BLaER1 (cell line): ENCODE data around the gene PRRT1.
"Not testable (repeated sequence)": the region's sequence is repeated elsewhere in the genome, so short reads cannot be mapped to it uniquely, and the experiment has no call there.

Source experiments
- H3K27ac ChIP-seq: shearing (Covaris generic); formaldehyde crosslinking; 2 replicates; pipeline ENCODE4 v1.8.1; 2022
- H3K27me3 ChIP-seq: shearing (Covaris generic); formaldehyde crosslinking; 2 replicates; pipeline ENCODE4 v1.8.1; 2022
- H3K36me3 ChIP-seq: shearing (Covaris generic); formaldehyde crosslinking; 2 replicates; pipeline ENCODE4 v1.8.1; 2022
- H3K4me1 ChIP-seq: shearing (Covaris generic); formaldehyde crosslinking; 2 replicates; pipeline ENCODE4 v1.8.1; 2022
- H3K4me2 ChIP-seq: shearing (Covaris generic); formaldehyde crosslinking; 2 replicates; pipeline ENCODE4 v1.8.1; 2022
- H3K4me3 ChIP-seq: shearing (Covaris generic); formaldehyde crosslinking; 2 replicates; pipeline ENCODE4 v1.8.1; 2022
- H3K9ac ChIP-seq: shearing (Covaris generic); formaldehyde crosslinking; 2 replicates; pipeline ENCODE4 v1.8.1; 2022
- H3K9me3 ChIP-seq: shearing (Covaris generic); formaldehyde crosslinking; 2 replicates; pipeline ENCODE4 v1.8.1; 2022
- H4K20me1 ChIP-seq: shearing (Covaris generic); formaldehyde crosslinking; 2 replicates; pipeline ENCODE4 v1.8.1; 2022
- Cebpa-rat ChIP-seq: shearing (Covaris generic); IDR thresholded peaks from 2 replicates; pipeline ENCODE4 v1.8.1; 2022

Gene PRRT1

GRCh38 chr6:32188381-32189068 lies 36.8 kb upstream of the PRRT1 start:
- peak overlapping the region; percentile 80 for H3K4me3 ChIP-seq
- H3K27ac ChIP-seq = peak overlapping the region; percentile 94
- no peaks in the 10 kb centered on the region; the same call in 1 of the 2 replicates for H4K20me1 ChIP-seq
- H3K36me3 ChIP-seq = peaks cover 35% of the 10 kb centered on the region
- H3K4me1 ChIP-seq = peaks cover 59% of the 10 kb centered on the region
- peak overlapping the region; percentile 95 for H3K9ac ChIP-seq
- peak overlapping the region; percentile 98 for H3K4me2 ChIP-seq
- no peaks in the 10 kb centered on the region for H3K9me3 ChIP-seq
- H3K27me3 ChIP-seq = no peaks in the 10 kb centered on the region
- no peak for TF ChIP-seq Cebpa-rat

DNA sequence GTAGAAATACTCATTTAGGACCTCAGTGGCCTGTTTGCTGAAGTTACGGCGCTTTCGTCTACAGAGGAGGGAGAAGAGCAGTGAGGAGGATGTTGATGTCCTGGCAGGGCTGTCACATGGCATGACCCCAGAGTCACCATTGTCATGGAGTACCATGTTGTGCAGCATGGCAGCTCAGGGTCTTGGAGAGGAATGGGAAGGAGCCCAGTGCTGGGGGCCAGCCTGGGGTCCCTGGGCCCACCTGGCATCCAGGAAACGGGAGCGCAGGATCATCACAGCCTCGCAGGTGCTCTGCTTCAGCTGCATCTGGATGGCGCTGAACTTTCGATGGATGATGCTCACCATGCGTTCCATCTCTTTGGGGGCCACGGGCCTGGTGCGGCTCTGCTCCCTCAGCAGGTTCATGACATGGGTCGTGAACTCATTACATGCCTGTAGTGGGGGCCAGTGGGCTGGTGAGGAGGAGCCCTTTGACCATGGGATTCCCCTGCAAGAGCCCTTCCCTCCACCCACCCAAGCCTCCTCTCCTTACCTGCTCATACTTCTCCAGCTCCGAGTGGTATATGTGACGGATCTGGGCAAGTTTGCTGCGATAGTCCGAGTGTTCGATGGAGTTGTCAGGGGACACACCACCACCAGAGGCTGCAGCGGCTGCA lies 36.1 kb upstream of the PRRT1 start:
- H3K4me2 ChIP-seq = peak overlapping the region; percentile 98
- peak overlapping the region; percentile 80; the same call in 1 of the 2 replicates for H3K4me3 ChIP-seq
- H3K9me3 ChIP-seq, H3K27me3 ChIP-seq, H4K20me1 ChIP-seq: not testable (repeated sequence)
- peak overlapping the region; percentile 94; the same call in 1 of the 2 replicates for H3K27ac ChIP-seq
- H3K36me3 ChIP-seq = peaks cover 42% of the 10 kb centered on the region
- H3K4me1 ChIP-seq = peaks cover 52% of the 10 kb centered on the region
- peak overlapping the region; percentile 95 for H3K9ac ChIP-seq

- no peak for TF ChIP-seq Cebpa-rat
- Histone ChIP-seq H3K9ac (peak overlapping the region; percentile 46), H3K4me1 (peaks cover 48% of the 10 kb centered on the region), H3K4me3 (no peak overlapping the region), H3K36me3 (peaks cover 49% of the 10 kb centered on the region), H3K27ac (peak overlapping the region; percentile 32), H3K4me2 (peak overlapping the region; percentile 98), H4K20me1 (no peaks in the 10 kb centered on the region; the same call in 1 of the 2 replicates), H3K27me3 (no peaks in the 10 kb centered on the region), H3K9me3 (no peaks in the 10 kb centered on the region)
Observed at GRCh38 chr6:32187009-32187709, 35.4 kb upstream of the PRRT1 start.

DNA sequence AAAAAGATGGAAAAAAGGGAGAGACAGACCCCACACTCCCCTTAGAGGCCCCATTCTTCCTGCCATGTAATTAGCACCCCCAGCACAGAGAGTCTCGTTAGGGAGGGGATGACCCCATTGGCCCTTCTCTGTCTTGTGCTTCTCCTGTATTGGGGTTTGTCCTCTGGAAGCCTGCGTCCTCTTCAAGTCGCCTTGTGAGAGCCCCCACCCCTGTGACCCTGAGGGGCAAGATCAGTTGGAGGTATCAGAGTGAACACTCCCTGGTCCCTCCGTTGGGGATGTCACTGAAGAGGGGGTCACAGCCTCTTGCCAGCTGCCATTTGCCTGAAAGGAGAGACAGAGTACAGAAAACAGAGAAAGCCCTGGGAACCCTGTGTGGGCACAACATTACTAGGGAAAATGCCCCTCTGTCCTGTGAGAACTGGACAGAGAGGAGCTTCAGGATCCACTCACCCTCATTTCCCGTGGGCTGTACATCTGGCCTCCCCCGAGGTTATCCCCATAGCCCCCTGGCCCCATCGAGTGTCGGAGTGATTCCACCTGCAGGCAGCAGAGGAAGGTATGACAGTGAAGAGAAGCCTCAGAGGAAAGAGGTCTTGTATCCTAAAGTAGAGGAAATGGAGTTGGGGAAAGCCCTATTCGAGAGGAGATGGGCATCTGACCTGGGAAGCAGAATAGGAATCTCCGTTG lies 34.6 kb upstream of the PRRT1 start:
- peaks cover 57% of the 10 kb centered on the region for H3K36me3 ChIP-seq
- not testable (repeated sequence) for H3K9me3 ChIP-seq, H4K20me1 ChIP-seq, H3K4me3 ChIP-seq, H3K27me3 ChIP-seq
- peak overlapping the region; percentile 32 for H3K27ac ChIP-seq
- H3K4me2 ChIP-seq = peak overlapping the region; percentile 98
- H3K4me1 ChIP-seq = peaks cover 39% of the 10 kb centered on the region
- peak overlapping the region; percentile 46 for H3K9ac ChIP-seq

GRCh38 chr6:32185681-32186131 lies 34.0 kb upstream of the PRRT1 start:
- not testable (repeated sequence) for H3K4me3 ChIP-seq, H4K20me1 ChIP-seq, H3K9me3 ChIP-seq, H3K4me2 ChIP-seq, H3K27me3 ChIP-seq, H3K9ac ChIP-seq, H3K27ac ChIP-seq
- Histone ChIP-seq H3K36me3 (peaks cover 63% of the 10 kb centered on the region), H3K4me1 (peaks cover 35% of the 10 kb centered on the region)

GRCh38 chr6:32184084-32184640 lies 32.4 kb upstream of the PRRT1 start, which contains the start of gene AGER:
Gene AGER (minus strand): TSS chr6:32184253. CDS start chr6:32184222, 31 bp downstream.
- H3K9me3 ChIP-seq = no peaks in the 10 kb centered on the region
- H3K4me2 ChIP-seq = no peak within 1 kb of the TSS
- H3K27me3 ChIP-seq = no peaks in the 10 kb centered on the region
- peaks cover 48% of the 10 kb centered on the region for H3K4me1 ChIP-seq
- peak within 1 kb of the TSS; percentile 37; the same call in 1 of the 2 replicates for H3K27ac ChIP-seq
- no peak for TF ChIP-seq Cebpa-rat
- no peak within 1 kb of the TSS for H3K4me3 ChIP-seq
- H3K36me3 ChIP-seq = peaks cover 78% of the 10 kb centered on the region
- H3K9ac ChIP-seq = peak within 1 kb of the TSS; percentile 41; the same call in 1 of the 2 replicates
- H4K20me1 ChIP-seq = no peaks in the 10 kb centered on the region; the same call in 1 of the 2 replicates

DNA sequence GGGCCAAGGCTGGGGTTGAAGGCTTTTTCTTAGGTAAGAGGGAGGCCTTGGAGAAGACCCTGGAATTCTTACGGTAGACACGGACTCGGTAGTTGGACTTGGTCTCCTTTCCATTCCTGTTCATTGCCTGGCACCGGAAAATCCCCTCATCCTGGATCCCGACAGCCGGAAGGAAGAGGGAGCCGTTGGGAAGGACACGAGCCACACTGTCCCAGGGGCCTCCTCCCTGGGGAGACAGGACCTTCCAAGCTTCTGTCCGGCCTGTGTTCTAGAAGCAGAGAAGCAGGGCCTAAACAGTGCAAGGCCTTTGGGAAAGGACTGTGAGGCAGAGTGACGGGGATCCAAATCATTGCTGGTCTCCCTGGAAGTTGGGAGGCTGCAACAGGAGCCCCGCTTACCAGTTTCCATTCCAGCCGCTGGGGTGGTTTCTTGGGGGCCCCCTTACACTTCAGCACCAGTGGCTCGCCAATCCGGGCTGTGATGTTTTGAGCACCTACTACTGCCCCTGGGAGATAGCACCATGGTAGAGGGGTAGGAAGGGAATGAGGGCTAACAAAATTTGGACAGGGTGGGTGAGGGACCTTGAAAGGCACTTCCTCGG lies 31.8 kb upstream of the PRRT1 start:
- Histone ChIP-seq H3K4me3 (no peak overlapping the region), H3K4me1 (peaks cover 47% of the 10 kb centered on the region), H3K9me3 (no peaks in the 10 kb centered on the region), H3K36me3 (peaks cover 78% of the 10 kb centered on the region), H4K20me1 (no peaks in the 10 kb centered on the region; the same call in 1 of the 2 replicates), H3K27me3 (no peaks in the 10 kb centered on the region), H3K27ac (0 out of 2 replicates have a peak overlapping the region, but pooled peaks have one; percentile 13), H3K9ac (peak overlapping the region; percentile 41; the same call in 1 of the 2 replicates), H3K4me2 (no peak overlapping the region)
- TF ChIP-seq Cebpa-rat = no peak

GRCh38 chr6:32183030-32183429 lies 31.3 kb upstream of the PRRT1 start:
- H3K9me3 ChIP-seq = no peaks in the 10 kb centered on the region
- peaks cover 42% of the 10 kb centered on the region for H3K4me1 ChIP-seq
- H3K4me3 ChIP-seq = no peak overlapping the region
- H3K27me3 ChIP-seq = no peaks in the 10 kb centered on the region
- peak overlapping the region; percentile 37; the same call in 1 of the 2 replicates for H3K27ac ChIP-seq
- peaks cover 74% of the 10 kb centered on the region for H3K36me3 ChIP-seq
- no peaks in the 10 kb centered on the region; the same call in 1 of the 2 replicates for H4K20me1 ChIP-seq
- H3K4me2 ChIP-seq = no peak overlapping the region
- no peak for TF ChIP-seq Cebpa-rat
- peak overlapping the region; percentile 41; the same call in 1 of the 2 replicates for H3K9ac ChIP-seq
